Measurements from ENCODE around the gene IL31RA.

The IL31RA gene

DNA sequence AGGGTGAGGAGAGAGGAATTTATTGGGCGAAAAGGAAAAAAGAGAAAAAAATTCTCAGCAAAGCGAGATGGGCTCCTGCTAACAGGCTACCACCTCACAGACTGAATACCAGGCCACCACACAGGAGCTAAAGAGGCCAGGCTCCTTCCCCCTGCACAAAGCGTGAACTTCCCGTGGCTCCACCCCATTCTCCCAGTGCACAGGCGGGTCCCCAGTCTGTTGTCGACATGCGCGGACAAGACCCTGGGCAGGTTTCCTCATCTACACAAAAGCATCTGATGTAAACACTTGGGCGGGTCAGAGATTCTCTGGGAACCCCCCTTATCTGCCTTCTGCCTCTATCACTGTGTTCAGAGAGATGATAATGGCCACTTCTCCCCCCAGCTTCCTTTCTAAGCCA, 34.2 kb downstream of the IL31RA start:
- Histone ChIP-seq H3K36me3 (no peaks in the 10 kb centered on the region), H3K9me3 (no peaks in the 10 kb centered on the region), H3K4me1 (no peaks in the 10 kb centered on the region), H3K4me3 (no peak overlapping the region), H3K27ac (no peak overlapping the region), H3K27me3 (no peaks in the 10 kb centered on the region)
- intact Hi-C loops (cut with DNase I; ENCODE audit: low total_unique reads), result no loop called here
- TF ChIP-seq, protein P1, sequence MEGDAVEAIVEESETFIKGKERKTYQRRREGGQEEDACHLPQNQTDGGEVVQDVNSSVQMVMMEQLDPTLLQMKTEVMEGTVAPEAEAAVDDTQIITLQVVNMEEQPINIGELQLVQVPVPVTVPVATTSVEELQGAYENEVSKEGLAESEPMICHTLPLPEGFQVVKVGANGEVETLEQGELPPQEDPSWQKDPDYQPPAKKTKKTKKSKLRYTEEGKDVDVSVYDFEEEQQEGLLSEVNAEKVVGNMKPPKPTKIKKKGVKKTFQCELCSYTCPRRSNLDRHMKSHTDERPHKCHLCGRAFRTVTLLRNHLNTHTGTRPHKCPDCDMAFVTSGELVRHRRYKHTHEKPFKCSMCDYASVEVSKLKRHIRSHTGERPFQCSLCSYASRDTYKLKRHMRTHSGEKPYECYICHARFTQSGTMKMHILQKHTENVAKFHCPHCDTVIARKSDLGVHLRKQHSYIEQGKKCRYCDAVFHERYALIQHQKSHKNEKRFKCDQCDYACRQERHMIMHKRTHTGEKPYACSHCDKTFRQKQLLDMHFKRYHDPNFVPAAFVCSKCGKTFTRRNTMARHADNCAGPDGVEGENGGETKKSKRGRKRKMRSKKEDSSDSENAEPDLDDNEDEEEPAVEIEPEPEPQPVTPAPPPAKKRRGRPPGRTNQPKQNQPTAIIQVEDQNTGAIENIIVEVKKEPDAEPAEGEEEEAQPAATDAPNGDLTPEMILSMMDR (IDR thresholded peaks at IDR 0.05), result no peak
- no peak for DNase-seq

DNA sequence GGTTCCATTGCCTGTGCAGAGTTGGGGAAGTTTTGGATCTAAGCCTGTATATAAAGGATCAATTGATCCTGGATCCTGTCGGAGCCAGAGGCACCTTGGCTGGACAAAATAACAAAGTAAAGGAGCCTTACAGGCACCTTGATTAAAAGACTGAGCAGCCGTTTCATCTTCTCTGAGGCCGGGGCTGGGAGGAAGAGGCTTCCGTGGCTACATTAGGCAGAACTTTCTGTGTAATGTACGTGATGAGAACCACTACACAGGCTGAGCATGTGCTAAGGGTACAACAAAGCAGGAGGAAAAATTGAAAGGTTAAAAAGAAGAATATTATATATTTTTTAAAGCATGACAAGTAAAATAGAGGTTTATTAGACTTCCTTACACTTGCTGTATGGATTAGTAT, 37.0 kb downstream of the IL31RA start:
- Histone ChIP-seq H3K27ac (no peak overlapping the region), H3K9me3 (no peaks in the 10 kb centered on the region), H3K4me1 (no peaks in the 10 kb centered on the region), H3K4me3 (no peak overlapping the region), H3K36me3 (no peaks in the 10 kb centered on the region), H3K27me3 (no peaks in the 10 kb centered on the region)
- intact Hi-C loops (cut with DNase I; ENCODE audit: low total_unique reads), result no loop called here
- TF ChIP-seq, protein P1 (IDR thresholded peaks at IDR 0.05), result no peak
- DNase-seq, result no peak

DNA sequence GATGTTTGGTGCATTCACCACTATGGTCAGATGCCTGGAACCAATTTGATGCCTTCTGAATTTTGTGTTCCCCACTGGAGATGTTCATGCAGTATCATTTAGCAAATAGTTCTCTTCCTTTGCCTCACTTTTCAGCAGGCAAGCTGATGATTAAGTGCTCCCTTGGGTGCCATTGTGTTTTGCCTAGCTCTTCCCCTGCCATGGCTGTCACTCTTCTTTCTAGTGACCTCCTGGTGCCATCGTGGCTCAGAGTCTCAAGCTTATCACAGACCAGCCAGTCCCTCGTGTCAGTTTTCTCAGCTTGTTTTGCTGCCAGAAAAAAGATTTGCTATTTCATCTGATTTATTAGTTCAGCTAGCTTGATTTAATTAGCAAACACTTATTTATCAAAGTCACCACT, 41.3 kb downstream of the IL31RA start:
- intact Hi-C loops (cut with DNase I; ENCODE audit: low total_unique reads), result no loop called here

DNA sequence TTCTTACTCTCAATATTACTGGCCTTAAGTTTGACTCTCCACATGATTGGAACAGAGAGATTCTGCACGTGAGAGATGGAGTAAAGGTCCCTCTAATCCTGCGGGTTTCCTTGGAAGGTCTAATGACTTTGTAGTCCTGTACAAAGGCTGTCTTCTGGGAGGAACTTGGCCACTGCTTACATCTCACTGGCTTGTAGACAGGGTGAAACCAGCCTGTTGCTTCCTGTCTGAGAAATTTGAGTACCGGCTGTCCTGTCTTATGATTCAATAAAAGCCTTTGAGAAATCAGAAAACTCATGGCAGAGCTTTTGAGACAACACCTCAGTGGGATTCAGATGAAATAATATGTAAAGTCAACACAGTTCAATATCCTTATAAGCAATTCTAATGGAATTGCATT, 43.0 kb downstream of the IL31RA start:
- no peaks in the 10 kb centered on the region for H3K27me3 ChIP-seq
- H3K36me3 ChIP-seq, result no peaks in the 10 kb centered on the region
- peaks cover 0 to 9% (median 2%) of the 10 kb centered on the region in 4 donors for H3K4me1 ChIP-seq
- no peaks in the 10 kb centered on the region for H3K9me3 ChIP-seq
- intact Hi-C loops (cut with DNase I; ENCODE audit: low total_unique reads), result no loop called here
- TF ChIP-seq, protein P1 (IDR thresholded peaks at IDR 0.05), result no peak
- H3K4me3 ChIP-seq, result no peak overlapping the region
- no peak for DNase-seq
- H3K27ac ChIP-seq, result no peak overlapping the region

More for the DNA sequence above, 41.3 kb downstream of the IL31RA start:
- no peak overlapping the region for H3K27ac ChIP-seq
- H3K36me3 ChIP-seq, result no peaks in the 10 kb centered on the region
- TF ChIP-seq, protein P1 (IDR thresholded peaks at IDR 0.05), result no peak
- no peaks in the 10 kb centered on the region for H3K27me3 ChIP-seq
- DNase-seq, result no peak
- H3K4me3 ChIP-seq, result no peak overlapping the region
- peaks cover 0 to 3% (median 1%) of the 10 kb centered on the region in 4 donors for H3K4me1 ChIP-seq
- no peaks in the 10 kb centered on the region for H3K9me3 ChIP-seq

DNA sequence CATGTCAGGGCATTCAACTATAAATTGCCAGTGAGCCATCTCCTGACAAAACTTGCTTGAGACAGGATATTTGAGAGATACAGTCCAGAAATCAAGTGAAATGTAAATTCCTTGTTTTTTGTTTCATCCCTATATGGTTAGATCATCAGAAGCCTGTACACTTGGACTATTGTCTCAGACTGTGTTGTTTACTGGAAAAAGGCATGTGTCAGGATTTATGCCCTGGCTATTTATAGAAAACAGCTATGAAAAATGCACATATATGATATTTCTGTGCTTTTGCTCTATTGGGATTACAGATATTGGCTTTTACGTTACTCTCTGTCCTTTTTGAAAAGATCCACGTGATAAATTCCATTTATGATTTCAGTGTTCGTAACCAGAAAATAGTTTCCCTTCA, 44.2 kb downstream of the IL31RA start:
- no peaks in the 10 kb centered on the region for H3K36me3 ChIP-seq
- H3K27me3 ChIP-seq, result no peaks in the 10 kb centered on the region
- peaks cover 0 to 9% (median 2%) of the 10 kb centered on the region in 4 donors for H3K4me1 ChIP-seq
- H3K9me3 ChIP-seq, result no peaks in the 10 kb centered on the region
- no peak overlapping the region for H3K27ac ChIP-seq
- no peak for DNase-seq
- no peak overlapping the region for H3K4me3 ChIP-seq
- TF ChIP-seq, protein P1 (IDR thresholded peaks at IDR 0.05), result no peak
- intact Hi-C loops (cut with DNase I; ENCODE audit: low total_unique reads), result no loop called here

DNA sequence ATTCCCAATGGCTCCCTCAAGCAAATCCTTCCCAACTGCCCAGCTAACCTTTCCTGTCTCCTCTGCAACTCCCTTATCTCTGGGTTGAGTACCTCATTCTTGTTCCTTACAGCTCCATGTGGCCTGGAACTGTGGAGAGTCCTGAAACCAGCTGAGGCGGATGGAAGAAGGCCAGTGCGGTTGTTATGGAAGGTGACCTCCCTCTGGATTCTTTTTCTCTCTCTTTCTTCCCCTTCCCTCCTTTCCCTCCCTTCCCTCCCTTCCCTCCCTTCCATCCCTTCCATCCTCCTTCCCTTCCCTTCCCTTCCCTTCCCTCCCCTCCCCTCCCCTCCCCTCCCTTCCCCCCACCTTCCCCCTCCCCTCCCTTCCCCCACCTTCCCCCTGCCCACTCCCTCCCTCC, 45.1 kb downstream of the IL31RA start:
- Histone ChIP-seq H3K9me3 (no peaks in the 10 kb centered on the region), H3K27ac (no peak overlapping the region), H3K27me3 (no peaks in the 10 kb centered on the region), H3K4me3 (no peak overlapping the region), H3K4me1 (peaks cover 0 to 9% (median 2%) of the 10 kb centered on the region in 4 donors), H3K36me3 (no peaks in the 10 kb centered on the region)
- TF ChIP-seq, protein P1 (IDR thresholded peaks at IDR 0.05), result no peak
- intact Hi-C loops (cut with DNase I; ENCODE audit: low total_unique reads), result no loop called here
- no peak for DNase-seq
